CD14-positive monocyte (primary cell): Measurements from ENCODE around the gene MACC1. TPM values are rescaled to one million over a fixed set of nuclear protein-coding genes. Genes with fewer than 3 reads are reported as not detected.

Experiments used
- DNase-seq, 3 donors: peaks; one replicate each; pipeline ENCODE4 v3.0.0-alpha.2; 2011 to 2022
- H2AFZ ChIP-seq: 2 replicates; pipeline ENCODE4 v1.6.0; 2012; ENCODE audit warnings: mild to moderate bottlenecking, low read depth, low read length, inconsistent platforms; ENCODE audit not compliant: insufficient read depth, poor library complexity, severe bottlenecking
- H3K27ac ChIP-seq, 2 donors: 1 replicate in 1 of 2; 2 replicates in 1 of 2; pipeline ENCODE4 v1.5.1; 2012 to 2013; ENCODE audit warnings: low read length in 2 of 2, control low read depth in 1 of 2, inconsistent platforms in 1 of 2, low read depth in 1 of 2, mild to moderate bottlenecking in 1 of 2
- H3K27me3 ChIP-seq, 2 donors: one replicate each; pipeline versions ENCODE4 v1.6.0 to v1.6.1; 2011 to 2013; ENCODE audit warnings: low read length in 2 of 2; ENCODE audit not compliant: control insufficient read depth in 2 of 2, insufficient read depth in 2 of 2
- H3K36me3 ChIP-seq, 2 donors: replicated peaks in 1 of 2; 1 replicate in 1 of 2; 2 replicates in 1 of 2; pipeline versions ENCODE4 v1.5.1 to v1.6.1; 2012 to 2013; ENCODE audit warnings: low read length in 2 of 2, control low read depth in 1 of 2, inconsistent platforms in 1 of 2, mild to moderate bottlenecking in 1 of 2; ENCODE audit not compliant: insufficient read depth in 2 of 2, control insufficient read depth in 1 of 2
- H3K4me1 ChIP-seq, 2 donors: 1 replicate in 1 of 2; 2 replicates in 1 of 2; pipeline versions ENCODE4 v1.5.1 to v1.6.1; 2012 to 2013; ENCODE audit warnings: low read length in 2 of 2, control low read depth in 1 of 2, inconsistent platforms in 1 of 2, mild to moderate bottlenecking in 1 of 2, moderate library complexity in 1 of 2; ENCODE audit not compliant: insufficient read depth in 2 of 2, control insufficient read depth in 1 of 2
- H3K4me2 ChIP-seq: replicated peaks from 2 replicates; pipeline ENCODE3; 2012; ENCODE audit warnings: low read length, moderate library complexity, mild to moderate bottlenecking; ENCODE audit not compliant: poor library complexity, severe bottlenecking; ENCODE audit errors: extremely low read depth
- H3K4me3 ChIP-seq, 3 experiments: fragments of 200-600 bp in 1 of 3; sonication (generic) in 1 of 3; replicated peaks in 1 of 3; 1 replicate in 2 of 3; 2 replicates in 1 of 3; pipeline ENCODE4 v1.5.1; 2011 to 2013; ENCODE audit warnings: low read length in 3 of 3, mild to moderate bottlenecking in 3 of 3, control low read depth in 2 of 3, low read depth in 2 of 3, inconsistent platforms in 1 of 3, moderate library complexity in 1 of 3
- H3K79me2 ChIP-seq: 2 replicates; pipeline ENCODE4 v1.6.0; 2012; ENCODE audit warnings: mild to moderate bottlenecking, control low read depth, inconsistent platforms, low read length, moderate library complexity; ENCODE audit not compliant: insufficient read depth
- H3K9ac ChIP-seq: 2 replicates; pipeline ENCODE4 v1.6.0; 2017; ENCODE audit warnings: low read length, mild to moderate bottlenecking; ENCODE audit not compliant: insufficient read depth, poor library complexity, severe bottlenecking
- H3K9me3 ChIP-seq, 2 donors: replicated peaks in 1 of 2; 1 replicate in 1 of 2; 2 replicates in 1 of 2; pipeline versions ENCODE4 v1.5.1 to v1.6.1; 2012 to 2013; ENCODE audit warnings: low read length in 2 of 2, control low read depth in 1 of 2; ENCODE audit not compliant: control insufficient read depth in 1 of 2, insufficient read depth in 1 of 2
- H4K20me1 ChIP-seq: 2 replicates; pipeline ENCODE4 v1.6.0; 2012; ENCODE audit warnings: mild to moderate bottlenecking, low read length, control low read depth, moderate library complexity; ENCODE audit not compliant: insufficient read depth
- H3K27ac Mint-ChIP-seq, 7 donors: one replicate each; pipeline ENCODE4 v1.8.0; 2020; ENCODE audit warnings: mild to moderate bottlenecking in 7 of 7, mixed read lengths in 7 of 7, moderate library complexity in 6 of 7, inconsistent platforms in 2 of 7
- H3K27me3 Mint-ChIP-seq, 3 donors: one replicate each; pipeline ENCODE4 v1.8.0; 2021 to 2022; ENCODE audit warnings: low read depth in 3 of 3, mild to moderate bottlenecking in 3 of 3, mixed read lengths in 3 of 3, moderate library complexity in 3 of 3, inconsistent platforms in 1 of 3
- H3K36me3 Mint-ChIP-seq, 2 donors: one replicate each; pipeline ENCODE4 v1.8.0; 2020; ENCODE audit warnings: mixed read lengths in 2 of 2, inconsistent platforms in 1 of 2, mild to moderate bottlenecking in 1 of 2
- H3K4me1 Mint-ChIP-seq: one replicate; pipeline ENCODE4 v1.8.0; 2020; ENCODE audit warnings: mild to moderate bottlenecking, mixed read lengths
- H3K4me3 Mint-ChIP-seq, 2 donors: one replicate each; pipeline ENCODE4 v1.8.0; 2020; ENCODE audit warnings: mild to moderate bottlenecking in 2 of 2, mixed read lengths in 2 of 2, moderate library complexity in 1 of 2
- H3K9me3 Mint-ChIP-seq, 7 donors: one replicate each; pipeline ENCODE4 v1.8.0; 2020 to 2022; ENCODE audit warnings: mixed read lengths in 7 of 7, mild to moderate bottlenecking in 6 of 7, moderate library complexity in 6 of 7, inconsistent platforms in 2 of 7
- WGBS: methylation state at CpG from one replicate; pipeline ENCODE4 v1.1.5; 2013; ENCODE audit warnings: missing lambda C conversion rate; ENCODE audit not compliant: insufficient coverage; 5-methylcytosine and 5-hydroxymethylcytosine counted together
- intact Hi-C, 2 donors: fragments of 100-400 bp; cut with micrococcal nuclease; formaldehyde crosslinking; loops; one replicate each; pipeline versions ENCODE4 v1.15.0 to v1.15.1; 2023
- polyA plus RNA-seq, 3 donors: library from polyadenylated mRNA; depleted of rRNA in 1 of 3; unstranded in 2 of 3; stranded (reverse) in 1 of 3; fragments of 300-500 nt in 2 of 3; fragments of >200 nt in 1 of 3; fragmentation: Illumina TruSeq in 2 of 3; gene quantifications; 1 replicate in 2 of 3; 2 replicates in 1 of 3; pipeline ENCODE4 v1.2.3, GENCODE V29; 2012 to 2021
- TF ChIP-seq, protein P1 (sequence below): fragments of 200-600 bp; IDR thresholded peaks from one replicate; pipeline ENCODE4 v1.8.0; 2022; ENCODE audit warnings: antibody characterized with exemption, mild to moderate bottlenecking

MACC1 gene
- polyA plus RNA-seq, 3 donors, result not detected

DNA sequence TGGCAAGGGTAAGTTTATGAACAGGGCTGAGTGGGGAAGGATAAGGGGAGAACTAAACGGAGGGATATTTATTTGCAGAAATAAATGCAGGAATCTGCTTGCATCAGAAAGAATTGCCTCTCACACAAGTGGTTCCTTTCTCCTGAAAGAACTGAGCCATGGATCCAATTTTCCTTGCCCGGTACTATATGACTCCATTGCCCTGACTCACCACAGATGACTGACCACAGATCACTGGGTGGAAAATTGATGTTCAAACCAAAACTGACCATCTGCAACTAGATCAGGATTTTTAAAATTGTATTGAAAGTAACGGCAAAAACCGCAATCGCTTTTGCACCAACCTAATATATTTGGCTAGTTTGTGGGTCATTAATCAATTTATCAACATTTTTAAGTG, 6.2 kb upstream of the MACC1 start:
- no peak overlapping the region for H3K4me3 ChIP-seq
- H3K27ac ChIP-seq, result no peak overlapping the region
- H2AFZ ChIP-seq, result no peak overlapping the region
- H3K36me3 ChIP-seq, result no peaks in the 10 kb centered on the region
- H3K9ac ChIP-seq, result no peak overlapping the region
- Mint-ChIP-seq H3K27me3 (no peaks in the 10 kb centered on the region), H3K9me3 (peaks cover 0 to 4% (median 0%) of the 10 kb centered on the region in 7 donors), H3K4me3 (no peak overlapping the region), H3K27ac (no peak overlapping the region), H3K4me1 (peaks cover 38% of the 10 kb centered on the region), H3K36me3 (peaks cover 3% of the 10 kb centered on the region in 2 donors)
- DNase-seq, result peak in 1 of 3 donors; percentile 46
- H3K9me3 ChIP-seq, result no peaks in the 10 kb centered on the region
- TF ChIP-seq, protein P1, sequence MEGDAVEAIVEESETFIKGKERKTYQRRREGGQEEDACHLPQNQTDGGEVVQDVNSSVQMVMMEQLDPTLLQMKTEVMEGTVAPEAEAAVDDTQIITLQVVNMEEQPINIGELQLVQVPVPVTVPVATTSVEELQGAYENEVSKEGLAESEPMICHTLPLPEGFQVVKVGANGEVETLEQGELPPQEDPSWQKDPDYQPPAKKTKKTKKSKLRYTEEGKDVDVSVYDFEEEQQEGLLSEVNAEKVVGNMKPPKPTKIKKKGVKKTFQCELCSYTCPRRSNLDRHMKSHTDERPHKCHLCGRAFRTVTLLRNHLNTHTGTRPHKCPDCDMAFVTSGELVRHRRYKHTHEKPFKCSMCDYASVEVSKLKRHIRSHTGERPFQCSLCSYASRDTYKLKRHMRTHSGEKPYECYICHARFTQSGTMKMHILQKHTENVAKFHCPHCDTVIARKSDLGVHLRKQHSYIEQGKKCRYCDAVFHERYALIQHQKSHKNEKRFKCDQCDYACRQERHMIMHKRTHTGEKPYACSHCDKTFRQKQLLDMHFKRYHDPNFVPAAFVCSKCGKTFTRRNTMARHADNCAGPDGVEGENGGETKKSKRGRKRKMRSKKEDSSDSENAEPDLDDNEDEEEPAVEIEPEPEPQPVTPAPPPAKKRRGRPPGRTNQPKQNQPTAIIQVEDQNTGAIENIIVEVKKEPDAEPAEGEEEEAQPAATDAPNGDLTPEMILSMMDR, result no peak
- H3K79me2 ChIP-seq, result no peaks in the 10 kb centered on the region
- H3K4me2 ChIP-seq, result no peak overlapping the region
- no peaks in the 10 kb centered on the region for H4K20me1 ChIP-seq
- WGBS, result no CpG with 5 or more reads among the region's 5 CpGs
- peaks cover 28 to 36% of the 10 kb centered on the region in 2 donors for H3K4me1 ChIP-seq
- H3K27me3 ChIP-seq, result no peaks in the 10 kb centered on the region
- intact Hi-C loops, result no loop called here

DNA sequence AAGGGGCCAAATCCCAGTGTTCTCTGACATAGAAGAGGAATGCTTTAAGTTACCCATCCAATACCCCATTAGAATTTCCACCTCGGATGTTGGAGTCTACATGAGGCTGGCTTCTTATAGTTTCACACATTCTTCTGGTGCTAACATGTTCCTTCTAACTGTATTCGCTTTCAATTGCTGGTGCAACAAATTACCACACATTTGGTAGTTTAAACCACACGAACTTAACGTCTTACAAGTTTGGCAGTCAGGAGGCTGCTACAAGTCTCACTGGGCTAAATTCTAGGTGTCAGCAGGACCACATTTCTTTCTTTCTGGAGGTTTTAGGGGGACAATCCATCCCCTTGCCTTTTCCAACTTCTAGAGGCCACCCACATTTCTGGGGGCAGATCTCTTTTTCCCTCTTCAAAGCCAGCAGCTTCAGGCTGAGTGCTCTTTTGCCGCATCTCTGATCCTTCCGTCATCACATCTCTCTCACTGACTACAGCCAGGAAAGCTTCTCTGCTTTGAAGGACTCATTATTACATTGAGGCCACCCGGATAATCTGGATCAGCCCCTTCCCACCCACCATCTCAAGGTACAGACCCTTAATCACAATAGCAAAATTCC, 5.1 kb upstream of the MACC1 start:
- Histone ChIP-seq H3K27me3 (no peaks in the 10 kb centered on the region), H2AFZ (no peak overlapping the region), H3K4me2 (no peak overlapping the region), H3K9me3 (no peaks in the 10 kb centered on the region), H3K4me3 (no peak overlapping the region), H3K27ac (no peak overlapping the region), H3K36me3 (no peaks in the 10 kb centered on the region), H3K9ac (no peak overlapping the region), H4K20me1 (no peaks in the 10 kb centered on the region), H3K4me1 (peaks cover 31 to 41% of the 10 kb centered on the region in 2 donors), H3K79me2 (no peaks in the 10 kb centered on the region)
- H3K9me3 Mint-ChIP-seq, result peaks cover 0 to 4% (median 0%) of the 10 kb centered on the region in 7 donors
- TF ChIP-seq, protein P1, result no peak
- H3K4me3 Mint-ChIP-seq, result no peak overlapping the region
- intact Hi-C loops, result no loop called here
- 83% methylated on average over 4 of the region's 7 CpGs for WGBS
- H3K27me3 Mint-ChIP-seq, result peaks cover 0 to 1% (median 0%) of the 10 kb centered on the region in 3 donors
- H3K4me1 Mint-ChIP-seq, result peaks cover 46% of the 10 kb centered on the region
- H3K36me3 Mint-ChIP-seq, result peaks cover 3% of the 10 kb centered on the region in 2 donors
- DNase-seq, result no peak
- peak overlapping the region in 3 of 7 donors; percentile 10 to 56 (median 42) for H3K27ac Mint-ChIP-seq
